ENCODE measurements around the gene VCX3B.

GRCh38 chrX:8424912-8425311, 39.7 kb upstream of the VCX3B start:
- TF ChIP-seq EZH2phosphoT487 (IDR thresholded peaks at IDR 0.05; ENCODE audit: low read depth) (no peak), CTCF (IDR thresholded peaks at IDR 0.05; ENCODE audit: low read depth, low read length) (no peak)
